Dendritic cell treated with granulocyte-macrophage colony-stimulating factor and Interleukin-4, amounts not matched to agents 40 ng/mL and 50 ng/mL, for 4 days (primary cell): ENCODE results near the gene CACNA1B.
"Not testable (repeated sequence)": the region's sequence is repeated elsewhere in the genome, so short reads cannot be mapped to it uniquely, and the experiment has no call there.

Experiments used
- H3K27ac Mint-ChIP-seq: one replicate; pipeline ENCODE4 v1.8.0; 2022; ENCODE audit warnings: mild to moderate bottlenecking, mixed read lengths
- H3K27me3 Mint-ChIP-seq: one replicate; pipeline ENCODE4 v1.8.0; 2022; ENCODE audit warnings: mild to moderate bottlenecking, mixed read lengths
- H3K36me3 Mint-ChIP-seq: one replicate; pipeline ENCODE4 v1.8.0; 2022; ENCODE audit warnings: low read depth, mixed read lengths
- H3K4me1 Mint-ChIP-seq: one replicate; pipeline ENCODE4 v1.8.0; 2022; ENCODE audit warnings: low read depth, mixed read lengths
- H3K4me3 Mint-ChIP-seq: one replicate; pipeline ENCODE4 v1.8.0; 2022; ENCODE audit warnings: mild to moderate bottlenecking, moderate library complexity, mixed read lengths
- H3K9me3 Mint-ChIP-seq: one replicate; pipeline ENCODE4 v1.8.0; 2022; ENCODE audit warnings: mixed read lengths
- intact Hi-C: fragments of 100-400 bp; cut with micrococcal nuclease; formaldehyde crosslinking; loops from one replicate; pipeline ENCODE4 v1.15.0; 2022

CACNA1B gene

DNA sequence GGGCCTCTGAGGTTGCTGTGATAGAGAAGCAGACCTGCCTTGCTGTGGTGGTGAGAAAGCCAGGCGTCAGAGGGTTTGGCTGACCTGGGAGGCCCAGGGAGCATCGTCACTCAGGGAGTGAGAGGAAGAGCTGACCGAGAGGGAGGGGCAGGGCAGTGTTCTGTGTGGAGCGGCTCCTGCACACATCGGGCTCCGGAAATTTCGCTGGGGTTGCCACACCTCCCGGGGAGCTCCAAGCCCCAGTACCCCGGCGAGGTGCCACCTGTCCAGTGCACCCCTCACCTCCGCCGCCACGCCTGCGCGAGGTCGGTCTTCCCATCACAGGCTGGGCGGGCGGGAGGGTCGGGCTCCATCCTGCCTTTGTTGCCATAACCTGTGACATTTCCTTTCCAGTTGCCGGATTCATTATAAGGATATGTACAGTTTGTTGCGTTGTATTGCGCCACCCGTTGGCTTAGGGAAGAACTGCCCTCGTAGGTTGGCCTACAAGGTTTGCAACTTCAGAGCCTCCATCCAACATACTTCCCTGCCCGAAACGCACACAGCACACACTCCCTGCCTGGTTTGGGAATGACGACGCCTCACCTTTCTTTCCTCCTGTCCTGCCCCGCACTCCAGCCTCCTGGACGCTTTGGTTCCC lies 223.2 kb downstream of the CACNA1B start:
- intact Hi-C loops, result no loop called here
- Mint-ChIP-seq H3K27me3 (peaks cover 2% of the 10 kb centered on the region), H3K4me3 (no peak overlapping the region), H3K9me3 (no peaks in the 10 kb centered on the region), H3K27ac (no peak overlapping the region), H3K4me1 (peaks cover 8% of the 10 kb centered on the region), H3K36me3 (no peaks in the 10 kb centered on the region)

DNA sequence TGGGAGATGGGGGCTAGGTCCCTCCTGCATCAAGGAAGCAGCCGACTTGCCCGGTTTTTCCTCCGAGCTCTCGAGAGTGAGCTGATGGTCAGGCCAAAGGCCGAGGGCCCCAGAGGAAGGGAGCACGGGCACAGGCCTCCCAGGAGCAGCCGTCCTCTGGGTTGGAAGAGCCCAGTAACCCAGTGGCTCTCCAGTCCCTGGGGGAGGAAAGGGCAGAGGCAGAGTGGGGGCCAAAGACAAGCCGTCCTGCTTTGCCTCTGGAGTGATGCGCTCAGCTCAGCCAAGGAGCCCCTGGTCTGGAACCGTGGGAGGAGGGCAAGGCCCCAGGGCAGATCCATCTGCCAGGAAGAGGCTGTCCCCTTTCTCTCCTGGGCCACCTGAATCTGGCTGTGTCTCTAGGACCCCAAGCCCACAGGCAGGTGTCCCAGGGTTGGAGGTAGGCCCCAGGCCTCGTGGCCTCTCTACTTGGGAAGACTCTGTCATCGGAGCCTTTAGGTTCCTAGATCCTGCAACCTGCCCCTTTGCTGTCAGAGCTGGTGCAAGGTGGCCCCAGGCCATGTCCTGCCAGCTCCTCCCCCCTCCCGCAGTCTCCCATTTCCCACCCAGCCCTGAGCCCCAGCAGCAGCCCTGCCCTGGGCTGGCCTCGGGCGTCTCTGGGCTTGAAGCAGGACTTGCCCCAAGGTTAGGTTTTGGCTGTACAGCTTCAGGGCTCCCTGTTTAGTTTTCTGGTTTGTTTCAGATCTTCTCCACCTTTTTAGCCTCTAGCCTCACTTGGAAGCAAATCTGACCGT lies 224.1 kb downstream of the CACNA1B start:
- H3K27me3 Mint-ChIP-seq, result peaks cover 2% of the 10 kb centered on the region
- H3K4me1 Mint-ChIP-seq, result peaks cover under 1% of the 10 kb centered on the region
- H3K36me3 Mint-ChIP-seq, result no peaks in the 10 kb centered on the region
- no peaks in the 10 kb centered on the region for H3K9me3 Mint-ChIP-seq
- intact Hi-C loops, result no loop called here
- no peak overlapping the region for H3K27ac Mint-ChIP-seq
- H3K4me3 Mint-ChIP-seq, result no peak overlapping the region

DNA sequence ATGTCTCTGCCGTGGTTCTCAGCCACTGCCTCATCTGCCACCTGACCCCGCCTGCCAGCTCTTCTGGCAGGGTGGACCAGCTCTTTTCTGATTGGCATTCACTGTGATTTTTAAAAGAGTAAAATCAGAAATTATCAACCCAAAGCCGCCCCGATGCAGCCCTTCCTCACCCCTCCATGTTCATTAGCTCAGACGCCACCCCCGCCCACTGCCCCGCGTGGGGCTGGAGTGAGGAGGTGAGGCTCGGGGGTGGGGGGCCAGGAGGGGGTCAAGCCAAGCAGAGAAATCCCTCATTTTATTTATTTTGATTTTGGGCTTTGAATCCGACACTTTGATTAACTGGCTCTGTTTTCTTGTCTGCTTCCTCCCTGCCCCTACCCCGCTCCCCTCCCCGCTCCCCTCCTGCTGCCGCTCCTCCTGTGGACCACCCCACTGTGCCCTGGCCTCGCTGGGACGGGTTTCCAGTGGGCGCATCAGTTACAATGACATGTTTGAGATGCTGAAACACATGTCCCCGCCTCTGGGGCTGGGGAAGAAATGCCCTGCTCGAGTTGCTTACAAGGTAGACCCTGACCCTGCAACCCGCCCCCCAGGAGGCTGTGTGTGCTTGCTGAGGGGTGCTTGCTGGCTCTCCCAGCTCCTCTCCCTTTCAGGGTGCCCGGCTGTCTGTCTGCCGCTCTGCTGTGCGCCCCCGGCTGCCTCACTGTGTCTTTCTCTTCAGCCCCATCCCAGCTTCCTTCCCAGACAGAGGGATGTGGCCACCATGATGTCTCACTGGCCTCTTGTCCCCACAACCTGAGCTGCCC lies 224.9 kb downstream of the CACNA1B start:
- intact Hi-C loops, result no loop called here
- H3K36me3 Mint-ChIP-seq, result no peaks in the 10 kb centered on the region

DNA sequence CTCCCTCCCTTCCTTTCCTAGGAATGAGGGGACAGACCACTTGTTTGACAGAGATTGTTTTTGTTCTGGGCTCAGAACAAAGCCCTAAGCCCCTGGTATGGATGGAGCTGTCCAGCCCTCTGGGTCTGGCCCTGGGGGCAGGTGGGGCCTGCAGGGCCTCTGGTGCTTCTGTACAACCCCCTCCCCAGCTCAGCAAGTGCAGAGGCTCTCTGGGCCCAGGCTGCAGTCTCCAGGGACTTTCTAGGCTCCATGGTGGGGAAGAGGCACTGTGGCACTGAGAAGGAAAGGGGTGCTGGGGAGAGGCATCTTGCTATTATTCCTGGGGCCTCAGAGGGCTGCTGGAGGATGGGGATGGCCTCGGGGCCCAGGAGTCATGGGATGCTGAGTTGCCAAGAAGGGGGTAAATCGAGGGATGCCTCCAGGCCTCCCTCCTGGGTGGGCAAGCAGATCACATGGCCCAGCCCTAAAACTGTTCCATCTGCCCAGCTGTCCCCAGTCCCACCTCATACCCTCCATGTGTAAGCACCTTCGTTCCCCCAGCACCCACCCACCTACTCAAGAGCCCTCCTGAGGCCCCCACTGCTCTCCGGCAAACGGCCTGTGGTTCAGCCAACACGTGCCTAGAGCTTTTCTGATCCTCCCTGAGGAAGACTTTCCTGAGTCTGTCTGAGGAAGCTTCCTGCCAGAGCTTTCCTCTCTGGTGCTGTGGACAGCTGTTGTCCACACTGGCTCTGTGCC lies 225.7 kb downstream of the CACNA1B start:
- no peaks in the 10 kb centered on the region for H3K9me3 Mint-ChIP-seq
- no peak overlapping the region for H3K4me3 Mint-ChIP-seq
- H3K4me1 Mint-ChIP-seq, result no peaks in the 10 kb centered on the region
- intact Hi-C loops, result no loop called here
- H3K27me3 Mint-ChIP-seq, result peaks cover 3% of the 10 kb centered on the region
- H3K27ac Mint-ChIP-seq, result no peak overlapping the region
- H3K36me3 Mint-ChIP-seq, result no peaks in the 10 kb centered on the region

More for the DNA sequence above, 224.9 kb downstream of the CACNA1B start:
- peaks cover 2% of the 10 kb centered on the region for H3K27me3 Mint-ChIP-seq
- H3K4me3 Mint-ChIP-seq, result no peak overlapping the region
- no peak overlapping the region for H3K27ac Mint-ChIP-seq
- no peaks in the 10 kb centered on the region for H3K4me1 Mint-ChIP-seq
- H3K9me3 Mint-ChIP-seq, result no peaks in the 10 kb centered on the region

DNA sequence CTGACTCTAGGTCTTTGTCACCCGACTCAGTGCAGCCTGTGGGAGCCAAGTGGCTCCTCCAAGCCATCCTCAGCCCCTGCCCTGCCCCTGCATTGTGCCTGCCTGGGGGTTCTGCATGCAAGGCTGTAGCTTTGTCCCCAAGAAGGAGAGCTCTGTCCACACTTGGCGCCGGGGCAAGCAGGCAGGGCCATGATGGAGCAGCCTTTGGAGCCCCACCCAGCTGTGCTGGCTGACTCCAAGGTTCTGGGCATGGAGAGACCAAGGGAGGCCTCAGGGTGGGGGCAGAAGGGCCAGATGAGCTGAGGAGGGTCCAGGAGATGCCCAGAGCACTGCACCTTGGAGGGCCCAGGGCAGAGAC lies 226.2 kb downstream of the CACNA1B start:
- Mint-ChIP-seq H3K27me3 (peaks cover 3% of the 10 kb centered on the region), H3K4me1 (no peaks in the 10 kb centered on the region), H3K9me3 (no peaks in the 10 kb centered on the region), H3K27ac (no peak overlapping the region), H3K36me3 (no peaks in the 10 kb centered on the region), H3K4me3 (no peak overlapping the region)
- intact Hi-C loops, result no loop called here

DNA sequence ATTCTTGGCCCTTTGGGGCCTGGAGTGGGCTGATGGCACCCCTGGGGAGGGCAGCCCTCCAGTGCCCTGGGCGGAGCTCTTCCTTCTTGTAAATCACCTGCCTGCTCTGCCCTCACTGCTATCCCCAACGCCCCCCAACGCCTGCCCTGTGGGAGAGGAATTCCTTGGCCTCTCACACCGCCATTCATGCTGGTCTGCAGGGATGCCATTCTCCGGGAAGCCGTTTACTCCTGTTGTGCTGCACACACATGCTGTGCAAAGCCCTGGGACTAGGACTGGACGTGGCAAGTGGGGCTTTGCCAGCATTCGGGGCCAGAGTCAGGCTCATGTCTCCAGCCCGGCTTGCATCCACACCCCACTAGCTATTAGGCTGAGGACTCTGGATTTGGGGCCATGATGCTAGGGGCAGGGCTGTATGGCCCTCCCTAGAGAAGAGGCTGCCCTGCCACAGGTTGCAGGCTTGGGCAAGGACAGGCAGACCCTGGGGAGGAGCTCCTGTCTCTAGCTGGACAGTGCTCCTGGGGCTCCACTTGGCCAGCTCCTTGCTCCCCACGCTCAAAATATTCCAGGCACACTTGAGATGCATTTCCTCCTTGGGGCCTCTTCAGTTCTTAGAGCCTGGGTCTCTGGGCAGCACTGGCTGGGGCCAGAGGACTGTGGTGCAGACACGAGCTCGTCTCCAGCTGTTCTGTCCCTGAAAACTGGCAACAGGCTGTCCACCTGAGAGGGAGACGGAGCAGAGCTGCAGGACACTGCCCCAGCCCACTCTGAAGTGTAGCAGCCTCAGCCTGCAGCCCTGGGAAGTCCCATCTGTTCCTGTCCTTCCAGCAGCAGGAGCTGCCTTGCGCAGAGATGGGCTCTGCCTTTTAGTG lies 226.9 kb downstream of the CACNA1B start:
- no peaks in the 10 kb centered on the region for H3K36me3 Mint-ChIP-seq
- no peak overlapping the region for H3K4me3 Mint-ChIP-seq
- H3K27me3 Mint-ChIP-seq, result peaks cover 3% of the 10 kb centered on the region
- intact Hi-C loops, result no loop called here
- no peak overlapping the region for H3K27ac Mint-ChIP-seq
- no peaks in the 10 kb centered on the region for H3K9me3 Mint-ChIP-seq
- no peaks in the 10 kb centered on the region for H3K4me1 Mint-ChIP-seq

DNA sequence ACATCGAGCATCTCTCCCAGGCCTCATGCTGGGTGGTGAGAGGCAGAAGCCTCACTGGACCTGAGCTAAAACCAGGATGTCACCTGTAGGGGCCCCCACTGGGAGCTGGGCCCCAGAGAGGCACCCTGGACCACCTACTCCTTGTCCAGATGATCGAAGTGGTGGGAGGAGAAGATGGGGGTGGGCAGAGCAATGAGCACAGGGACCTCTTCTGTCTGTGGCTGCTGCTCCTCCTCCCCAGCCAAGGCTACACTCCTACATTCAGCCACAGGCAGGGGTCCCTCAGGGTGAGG lies 227.5 kb downstream of the CACNA1B start:
- H3K36me3 Mint-ChIP-seq, result no peaks in the 10 kb centered on the region
- intact Hi-C loops, result no loop called here
- H3K27ac Mint-ChIP-seq, result no peak overlapping the region
- peaks cover 1% of the 10 kb centered on the region for H3K27me3 Mint-ChIP-seq
- no peak overlapping the region for H3K4me3 Mint-ChIP-seq
- no peaks in the 10 kb centered on the region for H3K9me3 Mint-ChIP-seq
- H3K4me1 Mint-ChIP-seq, result no peaks in the 10 kb centered on the region

DNA sequence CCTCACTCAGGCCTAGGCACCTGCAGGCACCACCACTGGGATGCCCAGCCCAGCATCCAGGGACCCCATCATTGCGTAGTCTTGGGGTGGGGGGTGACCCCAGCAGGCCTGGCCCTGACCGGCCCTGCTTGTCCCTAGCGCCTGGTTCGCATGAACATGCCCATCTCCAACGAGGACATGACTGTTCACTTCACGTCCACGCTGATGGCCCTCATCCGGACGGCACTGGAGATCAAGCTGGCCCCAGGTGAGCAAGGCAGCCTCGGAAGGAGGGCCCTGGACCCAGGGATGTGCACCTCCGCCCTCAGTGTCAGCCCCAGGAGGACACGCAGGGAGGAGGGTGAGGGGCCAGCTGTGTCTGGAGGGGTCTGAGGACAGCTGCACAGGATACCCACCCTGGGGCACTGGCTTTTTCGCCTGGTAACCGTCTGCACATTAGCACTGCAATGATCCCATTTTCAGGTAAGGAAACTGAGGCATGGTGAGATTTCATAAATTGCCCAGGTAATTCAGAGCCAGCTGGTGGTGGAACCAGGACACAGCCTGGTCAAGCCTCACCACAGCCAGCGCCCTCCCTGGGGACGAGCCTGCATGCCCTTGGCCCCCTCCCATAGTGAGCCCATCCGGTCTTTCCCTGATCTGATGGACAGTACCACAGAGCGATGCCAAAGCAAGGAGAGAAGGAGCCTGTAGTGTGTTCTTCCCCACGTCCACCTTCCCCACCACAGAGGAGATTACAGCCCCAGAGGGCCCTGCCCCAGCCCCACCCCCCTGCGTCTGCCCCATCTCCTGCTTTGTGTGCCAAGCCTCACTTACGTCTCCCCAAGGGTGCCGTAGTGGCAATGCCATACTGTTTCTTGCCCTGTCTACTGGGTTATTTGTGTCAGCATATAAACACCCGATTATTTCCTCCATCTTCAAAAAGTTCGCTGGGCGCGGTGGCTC lies 228.3 kb downstream of the CACNA1B start:
- Mint-ChIP-seq H3K4me1 (no peaks in the 10 kb centered on the region), H3K27me3 (peaks cover 1% of the 10 kb centered on the region), H3K4me3 (no peak overlapping the region), H3K9me3 (no peaks in the 10 kb centered on the region), H3K27ac (no peak overlapping the region), H3K36me3 (no peaks in the 10 kb centered on the region)
- intact Hi-C loops, result no loop called here

DNA sequence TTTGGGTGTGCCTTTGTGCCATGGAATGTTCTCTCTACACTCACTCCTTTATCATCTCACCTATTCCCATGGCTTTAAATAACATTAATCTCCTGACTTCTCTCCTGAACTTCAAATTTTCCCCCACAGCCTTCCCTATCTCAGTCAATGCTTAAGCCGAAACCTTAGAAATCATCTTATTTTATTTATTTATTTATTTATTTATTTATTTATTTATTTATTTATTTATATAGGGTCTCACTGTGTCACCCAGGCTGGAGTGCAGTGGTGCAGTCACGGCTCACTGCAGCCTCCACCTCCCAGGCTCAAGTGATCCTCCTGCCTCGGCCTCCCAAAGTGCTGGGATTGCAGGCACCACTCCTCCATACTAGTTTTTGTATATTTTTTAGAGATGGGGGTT lies 229.5 kb downstream of the CACNA1B start:
- H3K27me3 Mint-ChIP-seq, H3K4me1 Mint-ChIP-seq, intact Hi-C loops, H3K27ac Mint-ChIP-seq, H3K4me3 Mint-ChIP-seq, H3K9me3 Mint-ChIP-seq, H3K36me3 Mint-ChIP-seq: not testable (repeated sequence)

DNA sequence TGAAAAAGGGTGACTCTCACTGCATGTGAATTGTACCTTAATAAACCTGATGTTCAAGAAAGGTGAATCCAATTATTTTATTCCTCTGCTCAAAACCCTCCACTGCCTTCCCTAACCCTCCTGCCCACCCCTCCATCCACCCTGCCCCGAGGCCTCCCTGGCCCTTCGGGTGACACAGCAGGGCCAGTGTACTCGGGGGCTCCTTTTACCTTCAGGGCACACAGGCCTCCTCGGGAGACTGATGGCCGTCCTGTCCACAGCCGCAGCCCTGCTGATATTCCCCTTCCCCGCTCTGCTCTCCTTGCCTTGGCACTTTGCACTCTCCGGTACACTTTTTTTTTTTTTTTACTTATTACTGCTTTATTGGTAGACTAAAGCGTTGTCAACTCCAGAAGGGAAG lies 234.0 kb downstream of the CACNA1B start:
- H3K27me3 Mint-ChIP-seq, result peaks cover 1% of the 10 kb centered on the region
- no peaks in the 10 kb centered on the region for H3K9me3 Mint-ChIP-seq
- intact Hi-C loops, result no loop called here
- H3K4me1 Mint-ChIP-seq, result no peaks in the 10 kb centered on the region
- no peak overlapping the region for H3K4me3 Mint-ChIP-seq
- H3K27ac Mint-ChIP-seq, result no peak overlapping the region
- H3K36me3 Mint-ChIP-seq, result no peaks in the 10 kb centered on the region

DNA sequence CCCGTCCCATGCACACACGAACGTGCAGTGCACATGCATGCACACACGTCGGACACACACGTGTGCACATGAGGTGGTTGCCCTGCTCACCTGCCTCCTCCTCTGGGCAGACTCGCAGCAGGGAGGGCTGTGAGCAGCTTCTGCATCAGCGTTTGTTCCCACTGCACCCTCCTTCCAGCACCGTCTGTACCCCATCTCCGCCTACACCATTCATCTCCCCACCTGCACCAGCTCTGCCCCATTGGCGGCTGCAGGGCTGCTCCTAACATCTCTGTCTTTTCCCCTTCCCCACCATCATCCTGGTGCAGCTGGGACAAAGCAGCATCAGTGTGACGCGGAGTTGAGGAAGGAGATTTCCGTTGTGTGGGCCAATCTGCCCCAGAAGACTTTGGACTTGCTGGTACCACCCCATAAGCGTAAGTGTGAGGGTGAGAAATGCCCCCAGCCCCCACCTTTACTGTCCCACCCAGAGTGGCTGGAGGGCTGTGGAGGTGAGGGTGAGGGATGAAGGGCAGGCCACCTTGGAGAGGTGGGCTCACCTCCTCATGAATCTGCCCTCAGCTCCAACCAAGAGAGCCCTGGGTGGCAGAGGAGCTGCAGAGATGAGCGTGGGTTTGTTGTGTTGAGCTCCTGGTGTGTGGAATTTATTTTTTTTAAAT lies 234.6 kb downstream of the CACNA1B start:
- Mint-ChIP-seq H3K4me3 (no peak overlapping the region), H3K36me3 (no peaks in the 10 kb centered on the region), H3K27ac (no peak overlapping the region), H3K27me3 (peaks cover 1% of the 10 kb centered on the region), H3K9me3 (no peaks in the 10 kb centered on the region), H3K4me1 (no peaks in the 10 kb centered on the region)
- intact Hi-C loops, result no loop called here
